ENCODE data around the gene PTGFRN.

DNA sequence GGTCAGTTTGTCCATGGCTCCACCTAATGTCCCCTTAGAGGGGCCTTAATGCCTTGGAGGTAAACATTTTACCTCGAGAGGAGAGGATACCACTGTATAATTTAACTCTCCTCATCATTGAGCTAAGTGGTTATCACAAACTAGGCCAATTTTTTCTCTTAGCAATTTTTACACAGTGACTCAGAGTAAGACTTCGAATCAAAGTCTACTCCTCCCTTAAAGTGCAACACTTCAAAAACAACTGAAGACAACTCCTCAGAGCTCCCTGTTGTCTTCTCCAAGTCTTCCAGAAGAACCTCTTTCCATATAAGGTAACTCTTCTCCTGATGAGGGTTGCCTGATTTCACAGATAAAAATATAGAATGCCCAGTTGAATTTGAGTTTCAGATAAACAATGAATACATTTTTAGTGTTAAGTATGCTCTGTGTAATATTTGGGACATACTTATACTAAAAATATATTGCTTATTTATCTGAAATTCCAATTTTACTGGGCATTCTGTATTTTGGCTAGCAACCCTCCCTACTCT, 4.9 kb upstream of the PTGFRN start:
- TF ChIP-seq POLR2AphosphoS5 (IDR thresholded peaks at IDR 0.05; ENCODE audit: low read depth, low read length) (no peak), POLR2A (IDR thresholded peaks at IDR 0.05; ENCODE audit: low read depth, low read length) (no peak)

Measured in GM12892 (cell line).